Adipocyte (in vitro differentiated cells): ENCODE measurements around the gene SMAGP.
"Not testable (repeated sequence)": the region's sequence is repeated elsewhere in the genome, so short reads cannot be mapped to it uniquely, and the experiment has no call there.

Source experiments
- DNase-seq: peaks from one replicate; pipeline ENCODE4 v3.0.0-alpha.2; 2015; ENCODE audit warnings: low read depth
- H3K27me3 ChIP-seq: replicated peaks from 2 replicates; pipeline ENCODE4 v1.7.0; 2013; ENCODE audit warnings: mild to moderate bottlenecking, low read length, moderate library complexity; ENCODE audit not compliant: control insufficient read depth, insufficient read depth
- H3K36me3 ChIP-seq: 2 replicates; pipeline ENCODE4 v1.7.0; 2013; ENCODE audit warnings: low read length, mild to moderate bottlenecking, moderate library complexity; ENCODE audit not compliant: control insufficient read depth, insufficient read depth, severe bottlenecking
- H3K4me1 ChIP-seq: 2 replicates; pipeline ENCODE4 v1.7.0; 2013; ENCODE audit warnings: mild to moderate bottlenecking, low read length, moderate library complexity; ENCODE audit not compliant: control insufficient read depth, insufficient read depth
- H3K4me3 ChIP-seq: 2 replicates; pipeline ENCODE4 v1.7.0; 2013; ENCODE audit warnings: mild to moderate bottlenecking, low read length, moderate library complexity
- H3K9ac ChIP-seq: 2 replicates; pipeline ENCODE4 v1.7.0; 2013; ENCODE audit warnings: mild to moderate bottlenecking, low read length, moderate library complexity
- H3K9me3 ChIP-seq: 2 replicates; pipeline ENCODE4 v1.7.0; 2013; ENCODE audit warnings: mild to moderate bottlenecking, low read length, moderate library complexity; ENCODE audit not compliant: control insufficient read depth

Gene SMAGP

GRCh38 chr12:51262758-51263177, 7.4 kb downstream of the SMAGP start:
- Histone ChIP-seq H3K4me3 (no peak overlapping the region), H3K36me3 (no peaks in the 10 kb centered on the region), H3K4me1 (no peaks in the 10 kb centered on the region), H3K9ac (no peak overlapping the region), H3K9me3 (no peaks in the 10 kb centered on the region), H3K27me3 (no peaks in the 10 kb centered on the region)
- peak; percentile 68 for DNase-seq

GRCh38 chr12:51259600-51259999, 10.6 kb downstream of the SMAGP start:
- not testable (repeated sequence) for H3K36me3 ChIP-seq, H3K9me3 ChIP-seq, H3K4me1 ChIP-seq, DNase-seq, H3K9ac ChIP-seq, H3K4me3 ChIP-seq, H3K27me3 ChIP-seq

DNA sequence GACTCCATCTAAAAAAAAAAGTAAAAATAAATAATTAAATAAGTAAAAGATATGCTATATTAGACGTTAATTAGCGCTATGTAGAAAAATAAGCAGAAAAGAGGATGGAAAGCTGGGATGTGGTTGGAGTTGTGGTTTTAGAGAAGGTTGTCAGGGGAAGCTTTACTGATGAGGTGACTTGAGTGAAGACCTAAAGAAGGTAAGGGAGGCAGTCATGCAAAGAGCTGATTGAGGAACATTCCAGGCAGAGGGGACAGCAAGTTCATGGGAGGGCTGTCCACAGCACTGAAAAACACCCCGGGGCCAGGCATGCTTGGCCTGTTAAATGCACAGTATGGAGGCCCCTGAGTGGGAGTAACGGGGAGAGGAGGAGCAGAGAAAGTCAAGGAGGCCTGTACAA, 15.7 kb downstream of the SMAGP start:
- no peak for DNase-seq
- H3K36me3 ChIP-seq: no peaks in the 10 kb centered on the region
- H3K4me1 ChIP-seq: no peaks in the 10 kb centered on the region
- no peak overlapping the region for H3K4me3 ChIP-seq
- H3K9me3 ChIP-seq: no peaks in the 10 kb centered on the region
- H3K27me3 ChIP-seq: no peaks in the 10 kb centered on the region
- H3K9ac ChIP-seq: no peak overlapping the region

DNA sequence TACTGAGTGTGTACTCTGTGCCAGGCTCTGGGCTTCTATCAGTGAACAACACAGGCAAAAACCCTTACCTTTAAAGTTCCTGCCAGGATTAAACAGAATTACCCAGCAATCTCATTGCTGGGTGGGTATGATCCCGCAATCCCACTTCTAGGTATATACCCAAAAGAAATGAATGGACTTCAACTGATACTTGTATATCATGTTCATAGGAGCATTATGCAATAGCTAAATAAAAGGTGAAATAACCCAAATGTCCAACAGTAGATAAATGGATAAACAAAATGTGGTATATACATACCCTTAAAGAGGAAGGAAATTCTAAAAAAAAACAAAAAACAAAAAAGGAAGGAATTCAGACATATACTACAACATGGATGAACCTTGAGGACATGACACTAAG, 16.9 kb downstream of the SMAGP start:
- Histone ChIP-seq H3K4me1 (no peaks in the 10 kb centered on the region), H3K9me3 (no peaks in the 10 kb centered on the region), H3K9ac (no peak overlapping the region), H3K27me3 (no peaks in the 10 kb centered on the region), H3K36me3 (no peaks in the 10 kb centered on the region), H3K4me3 (no peak overlapping the region)
- DNase-seq: no peak

- DNase-seq: no peak
- H3K9ac ChIP-seq: no peak overlapping the region
Measured at GRCh38 chr12:51247523-51248206, 22.6 kb downstream of the SMAGP start.

GRCh38 chr12:51246254-51246853, 23.9 kb downstream of the SMAGP start:
- peaks cover 13% of the 10 kb centered on the region for H3K4me1 ChIP-seq
- H3K9ac ChIP-seq: no peak overlapping the region
- H3K4me3 ChIP-seq: no peak overlapping the region
- DNase-seq: no peak
- no peaks in the 10 kb centered on the region for H3K27me3 ChIP-seq
- peaks cover 44% of the 10 kb centered on the region for H3K36me3 ChIP-seq
- H3K9me3 ChIP-seq: no peaks in the 10 kb centered on the region

More at GRCh38 chr12:51247523-51248206, 22.6 kb downstream of the SMAGP start:
- Histone ChIP-seq H3K9me3 (no peaks in the 10 kb centered on the region), H3K36me3 (peaks cover 31% of the 10 kb centered on the region), H3K27me3 (no peaks in the 10 kb centered on the region), H3K4me3 (no peak overlapping the region), H3K4me1 (peaks cover 12% of the 10 kb centered on the region)

GRCh38 chr12:51245476-51246253, 24.6 kb downstream of the SMAGP start:
- Histone ChIP-seq H3K4me1 (peaks cover 20% of the 10 kb centered on the region), H3K9ac (no peak overlapping the region), H3K4me3 (no peak overlapping the region), H3K27me3 (no peaks in the 10 kb centered on the region), H3K36me3 (peaks cover 51% of the 10 kb centered on the region), H3K9me3 (no peaks in the 10 kb centered on the region)
- DNase-seq: no peak

DNA sequence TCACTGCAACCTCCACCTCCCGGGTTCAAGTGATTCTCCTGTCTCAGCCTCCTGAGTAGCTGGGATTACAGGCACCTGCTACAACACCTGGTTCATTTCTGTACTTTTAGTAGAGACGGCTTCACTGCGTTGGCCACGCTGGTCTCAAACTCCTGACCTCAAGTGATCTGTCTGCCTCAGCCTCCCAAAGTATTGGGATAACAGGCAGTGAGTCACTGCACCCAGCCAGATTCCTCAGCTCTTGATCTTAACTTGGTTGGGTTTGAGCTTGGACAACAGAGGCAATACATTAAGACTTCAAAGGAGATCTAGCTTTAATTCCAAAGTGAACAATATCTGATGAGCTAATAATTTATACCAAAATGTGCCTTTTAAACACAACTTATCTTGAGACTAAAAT, 25.9 kb downstream of the SMAGP start:
- no peaks in the 10 kb centered on the region for H3K9me3 ChIP-seq
- no peak overlapping the region for H3K9ac ChIP-seq
- no peak overlapping the region for H3K4me3 ChIP-seq
- H3K36me3 ChIP-seq: peaks cover 56% of the 10 kb centered on the region
- H3K4me1 ChIP-seq: peaks cover 30% of the 10 kb centered on the region
- no peaks in the 10 kb centered on the region for H3K27me3 ChIP-seq
- no peak for DNase-seq

- peaks cover 56% of the 10 kb centered on the region for H3K36me3 ChIP-seq
- no peak for DNase-seq
- H3K4me1 ChIP-seq: peaks cover 33% of the 10 kb centered on the region
- H3K27me3 ChIP-seq: no peaks in the 10 kb centered on the region
- H3K9ac ChIP-seq: no peak overlapping the region
- H3K4me3 ChIP-seq: no peak overlapping the region
- H3K9me3 ChIP-seq: no peaks in the 10 kb centered on the region
Measured at GRCh38 chr12:51242876-51243275, 27.3 kb downstream of the SMAGP start.

DNA sequence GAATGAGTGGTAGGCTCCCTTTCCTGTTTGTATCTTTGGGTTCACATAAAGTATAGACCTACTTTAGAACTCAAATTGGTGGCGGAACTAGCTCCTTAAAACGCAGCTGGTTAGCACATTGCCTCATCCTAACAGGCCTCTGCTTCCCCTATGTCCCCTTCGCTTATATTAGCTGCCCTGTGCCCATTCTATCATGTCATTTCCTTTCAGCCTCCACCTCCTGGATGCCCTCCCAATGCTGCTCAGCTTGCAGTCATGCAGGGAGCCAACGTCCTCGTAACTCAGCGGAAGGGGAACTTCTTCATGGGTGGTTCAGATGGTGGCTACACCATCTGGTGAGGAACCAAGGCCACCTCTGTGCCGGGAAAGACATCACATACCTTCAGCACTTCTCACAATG, 28.1 kb downstream of the SMAGP start:
- H3K9me3 ChIP-seq: no peaks in the 10 kb centered on the region
- H3K9ac ChIP-seq: no peak overlapping the region

DNA sequence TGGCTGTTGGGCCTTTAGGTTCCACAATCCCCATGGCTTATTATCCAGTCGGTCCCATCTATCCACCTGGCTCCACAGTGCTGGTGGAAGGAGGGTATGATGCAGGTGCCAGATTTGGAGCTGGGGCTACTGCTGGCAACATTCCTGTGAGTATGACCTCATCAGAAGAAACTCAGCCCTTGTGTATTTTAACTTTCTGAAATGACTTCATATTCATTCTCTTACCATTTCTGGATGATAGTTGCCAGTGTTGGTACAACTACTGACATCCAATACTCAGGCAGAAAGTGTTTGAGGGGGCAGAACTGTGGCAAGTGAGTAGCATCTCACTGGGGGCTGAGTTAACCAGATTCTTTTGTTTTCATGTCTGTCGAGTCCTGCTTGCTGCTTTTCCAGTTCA, 29.2 kb downstream of the SMAGP start:
- peaks cover 53% of the 10 kb centered on the region for H3K36me3 ChIP-seq
- peak; percentile 28 for DNase-seq

More for the DNA sequence above, 28.1 kb downstream of the SMAGP start:
- Histone ChIP-seq H3K4me3 (no peak overlapping the region), H3K27me3 (no peaks in the 10 kb centered on the region), H3K4me1 (peaks cover 25% of the 10 kb centered on the region), H3K36me3 (peaks cover 56% of the 10 kb centered on the region)
- no peak for DNase-seq

More for the DNA sequence above, 29.2 kb downstream of the SMAGP start:
- no peaks in the 10 kb centered on the region for H3K27me3 ChIP-seq
- H3K9ac ChIP-seq: peak overlapping the region; percentile 99
- H3K4me3 ChIP-seq: peak overlapping the region; percentile 94
- no peaks in the 10 kb centered on the region for H3K9me3 ChIP-seq
- peaks cover 22% of the 10 kb centered on the region for H3K4me1 ChIP-seq
